Gastrocnemius medialis (tissue), 4 donors: ENCODE data around the gene EPHA8.

Source experiments
- POLR2A ChIP-seq, 2 donors: fragments of 450-650 bp; IDR thresholded peaks; one replicate each; pipeline ENCODE4 v1.6.1; 2017; ENCODE audit warnings: antibody characterized with exemption in 2 of 2, mild to moderate bottlenecking in 2 of 2, moderate library complexity in 2 of 2
- TF ChIP-seq, protein P1 (sequence below), 5 experiments: fragments of 450-650 bp in 3 of 5; fragments of 200-600 bp in 2 of 5; sonication (generic) in 2 of 5; IDR thresholded peaks in 4 of 5; conservative IDR thresholded peaks in 1 of 5; 1 replicate in 4 of 5; 2 replicates in 1 of 5; pipeline ENCODE4 v1.5.1; 2016 to 2019; ENCODE audit warnings: antibody characterized with exemption in 5 of 5, mild to moderate bottlenecking in 3 of 5, moderate library complexity in 3 of 5

DNA sequence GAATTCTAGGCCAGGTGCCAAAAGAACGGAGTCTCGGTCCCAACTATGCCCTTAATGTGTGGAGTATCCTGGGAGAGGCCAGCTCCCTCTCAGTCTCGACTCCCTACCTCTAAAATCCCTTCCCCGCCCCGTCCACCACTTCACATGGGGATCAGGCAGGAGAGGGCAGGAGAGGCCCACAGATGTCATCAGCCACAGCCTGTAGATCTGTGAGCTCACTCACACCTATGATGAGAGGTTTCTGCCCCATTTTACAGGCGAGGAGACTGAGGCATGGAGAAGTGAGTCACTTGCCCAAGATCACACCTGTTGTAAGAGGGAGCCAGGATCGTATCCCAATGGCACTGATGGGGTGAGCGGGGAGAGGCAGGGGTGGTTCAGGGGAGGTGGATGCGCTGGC, 20.4 kb upstream of the EPHA8 start:
- TF ChIP-seq, protein P1, sequence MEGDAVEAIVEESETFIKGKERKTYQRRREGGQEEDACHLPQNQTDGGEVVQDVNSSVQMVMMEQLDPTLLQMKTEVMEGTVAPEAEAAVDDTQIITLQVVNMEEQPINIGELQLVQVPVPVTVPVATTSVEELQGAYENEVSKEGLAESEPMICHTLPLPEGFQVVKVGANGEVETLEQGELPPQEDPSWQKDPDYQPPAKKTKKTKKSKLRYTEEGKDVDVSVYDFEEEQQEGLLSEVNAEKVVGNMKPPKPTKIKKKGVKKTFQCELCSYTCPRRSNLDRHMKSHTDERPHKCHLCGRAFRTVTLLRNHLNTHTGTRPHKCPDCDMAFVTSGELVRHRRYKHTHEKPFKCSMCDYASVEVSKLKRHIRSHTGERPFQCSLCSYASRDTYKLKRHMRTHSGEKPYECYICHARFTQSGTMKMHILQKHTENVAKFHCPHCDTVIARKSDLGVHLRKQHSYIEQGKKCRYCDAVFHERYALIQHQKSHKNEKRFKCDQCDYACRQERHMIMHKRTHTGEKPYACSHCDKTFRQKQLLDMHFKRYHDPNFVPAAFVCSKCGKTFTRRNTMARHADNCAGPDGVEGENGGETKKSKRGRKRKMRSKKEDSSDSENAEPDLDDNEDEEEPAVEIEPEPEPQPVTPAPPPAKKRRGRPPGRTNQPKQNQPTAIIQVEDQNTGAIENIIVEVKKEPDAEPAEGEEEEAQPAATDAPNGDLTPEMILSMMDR (IDR thresholded peaks at IDR 0.05 in 4 of 5, conservative IDR thresholded peaks at IDR 0.05 in 1 of 5) = no peak
- TF ChIP-seq POLR2A (IDR thresholded peaks at IDR 0.05) = no peak
